Measurements from ENCODE around the gene PFDN1. TPM values are rescaled to one million over a fixed set of nuclear protein-coding genes. Genes with fewer than 3 reads are reported as not detected.

Gene PFDN1
- total and polyA plus RNA-seq, 4 donors = 14.0 to 30.8 (median 20.7) TPM

DNA sequence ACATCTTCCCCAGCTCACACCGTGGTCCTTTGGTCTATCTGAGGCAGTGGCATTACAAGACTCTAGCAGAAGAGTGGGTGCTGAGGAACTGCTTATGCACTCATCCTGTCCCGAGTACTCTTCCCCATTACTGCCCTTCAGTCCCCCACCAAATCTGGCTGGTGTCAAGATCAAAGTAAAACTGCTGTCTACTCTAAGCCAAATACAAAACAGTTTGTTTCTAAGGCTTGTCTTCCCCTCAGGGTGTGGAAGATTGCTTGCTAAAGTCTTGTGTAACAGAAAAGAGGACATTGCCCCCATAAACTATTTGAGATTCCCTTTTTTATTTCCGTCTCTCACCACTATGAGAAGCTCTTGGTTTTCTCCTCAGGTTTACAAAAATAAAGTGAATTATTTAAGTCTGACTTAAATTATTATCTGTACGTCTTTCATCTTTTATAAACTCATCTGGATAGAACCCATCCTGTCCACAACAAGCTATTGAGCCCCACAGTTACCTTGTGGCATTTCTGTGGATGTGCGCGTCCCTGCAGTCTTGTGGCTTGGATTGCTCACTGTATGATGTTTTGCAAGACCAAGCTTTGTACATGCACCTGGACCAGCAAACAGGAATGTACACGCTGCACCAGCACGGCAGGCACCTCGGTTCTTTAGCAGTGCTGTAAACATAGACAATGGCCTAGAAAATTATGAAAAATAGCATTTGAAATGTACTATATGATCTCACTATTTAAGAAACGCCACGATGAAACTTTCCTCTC, 66.9 kb downstream of the PFDN1 start (continued):
- TF ChIP-seq, protein P1, sequence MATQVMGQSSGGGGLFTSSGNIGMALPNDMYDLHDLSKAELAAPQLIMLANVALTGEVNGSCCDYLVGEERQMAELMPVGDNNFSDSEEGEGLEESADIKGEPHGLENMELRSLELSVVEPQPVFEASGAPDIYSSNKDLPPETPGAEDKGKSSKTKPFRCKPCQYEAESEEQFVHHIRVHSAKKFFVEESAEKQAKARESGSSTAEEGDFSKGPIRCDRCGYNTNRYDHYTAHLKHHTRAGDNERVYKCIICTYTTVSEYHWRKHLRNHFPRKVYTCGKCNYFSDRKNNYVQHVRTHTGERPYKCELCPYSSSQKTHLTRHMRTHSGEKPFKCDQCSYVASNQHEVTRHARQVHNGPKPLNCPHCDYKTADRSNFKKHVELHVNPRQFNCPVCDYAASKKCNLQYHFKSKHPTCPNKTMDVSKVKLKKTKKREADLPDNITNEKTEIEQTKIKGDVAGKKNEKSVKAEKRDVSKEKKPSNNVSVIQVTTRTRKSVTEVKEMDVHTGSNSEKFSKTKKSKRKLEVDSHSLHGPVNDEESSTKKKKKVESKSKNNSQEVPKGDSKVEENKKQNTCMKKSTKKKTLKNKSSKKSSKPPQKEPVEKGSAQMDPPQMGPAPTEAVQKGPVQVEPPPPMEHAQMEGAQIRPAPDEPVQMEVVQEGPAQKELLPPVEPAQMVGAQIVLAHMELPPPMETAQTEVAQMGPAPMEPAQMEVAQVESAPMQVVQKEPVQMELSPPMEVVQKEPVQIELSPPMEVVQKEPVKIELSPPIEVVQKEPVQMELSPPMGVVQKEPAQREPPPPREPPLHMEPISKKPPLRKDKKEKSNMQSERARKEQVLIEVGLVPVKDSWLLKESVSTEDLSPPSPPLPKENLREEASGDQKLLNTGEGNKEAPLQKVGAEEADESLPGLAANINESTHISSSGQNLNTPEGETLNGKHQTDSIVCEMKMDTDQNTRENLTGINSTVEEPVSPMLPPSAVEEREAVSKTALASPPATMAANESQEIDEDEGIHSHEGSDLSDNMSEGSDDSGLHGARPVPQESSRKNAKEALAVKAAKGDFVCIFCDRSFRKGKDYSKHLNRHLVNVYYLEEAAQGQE (IDR thresholded peaks at IDR 0.05) = no peak
- TF ChIP-seq HNF4G (IDR thresholded peaks at IDR 0.05) (no peak), FOXA2 (IDR thresholded peaks at IDR 0.05) (peak; percentile 9), YY1 (IDR thresholded peaks at IDR 0.05) (peak; percentile 15), RXRA (IDR thresholded peaks at IDR 0.05) (peak in 1 of 2 donors; percentile 30), GABPA (IDR thresholded peaks at IDR 0.05 in 1 of 2, conservative IDR thresholded peaks at IDR 0.05 in 1 of 2) (no peak), EGR1 (IDR thresholded peaks at IDR 0.05; ENCODE audit: low read depth in 2 of 2) (no peak), JUND (IDR thresholded peaks at IDR 0.05) (no peak), FOXA1 (IDR thresholded peaks at IDR 0.05) (no peak)

GRCh38 chr5:140234377-140234989, 68.4 kb downstream of the PFDN1 start:
- peaks cover 2 to 16% (median 8%) of the 10 kb centered on the region in 4 donors for H3K4me1 ChIP-seq (ENCODE audit: control insufficient read depth in 4 of 4, insufficient read depth in 4 of 4, low read length in 3 of 4)
- H3K9me3 ChIP-seq (ENCODE audit: control insufficient read depth in 4 of 4, low read length in 3 of 4) = no peaks in the 10 kb centered on the region
- DNase-seq (ENCODE audit: low spot score) = no peak
- no peak overlapping the region for H3K27ac ChIP-seq (ENCODE audit: low read depth in 1 of 2, low read length in 2 of 2)
- no peaks in the 10 kb centered on the region for H3K27me3 ChIP-seq (ENCODE audit: control insufficient read depth in 4 of 4, insufficient read depth in 4 of 4, low read length in 3 of 4)
- no peak overlapping the region for H3K4me3 ChIP-seq (ENCODE audit: low read depth in 1 of 3, low read length in 3 of 3)
- H3K9ac ChIP-seq (ENCODE audit: low read depth in 1 of 2, low read length in 2 of 2) = no peak overlapping the region
- TF ChIP-seq RAD21 (IDR thresholded peaks at IDR 0.05) (no peak), FOXA1 (IDR thresholded peaks at IDR 0.05) (no peak), YY1 (IDR thresholded peaks at IDR 0.05) (no peak), SP1 (IDR thresholded peaks at IDR 0.05) (no peak), JUND (IDR thresholded peaks at IDR 0.05) (no peak), RXRA (IDR thresholded peaks at IDR 0.05) (no peak), GABPA (IDR thresholded peaks at IDR 0.05 in 1 of 2, conservative IDR thresholded peaks at IDR 0.05 in 1 of 2) (no peak), HNF4G (IDR thresholded peaks at IDR 0.05) (no peak), FOXA2 (IDR thresholded peaks at IDR 0.05) (no peak)
- TF ChIP-seq, protein P1 (IDR thresholded peaks at IDR 0.05) = no peak
- TF ChIP-seq, protein P2, sequence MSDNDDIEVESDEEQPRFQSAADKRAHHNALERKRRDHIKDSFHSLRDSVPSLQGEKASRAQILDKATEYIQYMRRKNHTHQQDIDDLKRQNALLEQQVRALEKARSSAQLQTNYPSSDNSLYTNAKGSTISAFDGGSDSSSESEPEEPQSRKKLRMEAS (IDR thresholded peaks at IDR 0.05) = no peak
- no peaks in the 10 kb centered on the region for H3K36me3 ChIP-seq (ENCODE audit: control insufficient read depth in 4 of 4, insufficient read depth in 3 of 4, low read depth in 1 of 4, low read length in 3 of 4)
- WGBS = 96% methylated on average over 4 of the region's 4 CpGs
